Neural progenitor cell (in vitro differentiated cells): Measurements from ENCODE around the gene EXD2. TPM values are rescaled to one million over a fixed set of nuclear protein-coding genes. Genes with fewer than 3 reads are reported as not detected.

Experiments
- DNase-seq: peaks from one replicate; pipeline ENCODE4 v3.0.0-alpha.2; 2016; ENCODE audit warnings: low spot score
- H2AFZ ChIP-seq: fragments of 200-600 bp; sonication (generic); replicated peaks from 2 replicates; pipeline ENCODE4 v1.6.1; 2016; ENCODE audit warnings: antibody characterized with exemption
- H3F3A ChIP-seq: fragments of 200-600 bp; sonication (generic); 2 replicates; pipeline ENCODE4 v1.6.1; 2016; ENCODE audit warnings: antibody characterized with exemption, low read depth
- H3K27ac ChIP-seq: fragments of 200-600 bp; sonication (generic); 2 replicates; pipeline ENCODE4 v1.5.1; 2016; ENCODE audit warnings: mild to moderate bottlenecking
- H3K27me3 ChIP-seq: fragments of 200-600 bp; sonication (generic); 2 replicates; pipeline ENCODE4 v1.6.1; 2016; ENCODE audit warnings: mild to moderate bottlenecking, moderate library complexity
- H3K36me3 ChIP-seq: fragments of 200-600 bp; sonication (generic); 2 replicates; pipeline ENCODE4 v1.5.1; 2016
- H3K4me1 ChIP-seq: fragments of 200-600 bp; sonication (generic); 2 replicates; pipeline ENCODE4 v1.6.1; 2016; ENCODE audit warnings: mixed run types
- H3K4me2 ChIP-seq: fragments of 200-600 bp; sonication (generic); 2 replicates; pipeline ENCODE4 v1.6.1; 2016
- H3K4me3 ChIP-seq: fragments of 200-600 bp; sonication (generic); 2 replicates; pipeline ENCODE4 v1.5.1; 2016
- H3K79me2 ChIP-seq: fragments of 200-600 bp; sonication (generic); 2 replicates; pipeline ENCODE4 v1.6.1; 2016; ENCODE audit warnings: low read depth
- H3K9ac ChIP-seq: fragments of 200-600 bp; sonication (generic); 2 replicates; pipeline ENCODE4 v1.6.1; 2016
- H3K9me3 ChIP-seq: fragments of 200-600 bp; sonication (generic); 2 replicates; pipeline ENCODE4 v1.5.1; 2016; ENCODE audit warnings: low read depth
- H4K20me1 ChIP-seq: fragments of 200-600 bp; sonication (generic); 2 replicates; pipeline ENCODE4 v1.6.1; 2016; ENCODE audit warnings: low read depth
- H3K27ac Mint-ChIP-seq: 3 replicates; pipeline ENCODE4 v1.8.0; 2021; ENCODE audit warnings: mixed read lengths
- H3K27me3 Mint-ChIP-seq: 2 replicates; pipeline ENCODE4 v1.8.0; 2022; ENCODE audit warnings: low read depth, mild to moderate bottlenecking, inconsistent platforms, moderate library complexity, mixed read lengths; ENCODE audit not compliant: insufficient read depth
- H3K36me3 Mint-ChIP-seq: 3 replicates; pipeline ENCODE4 v1.8.0; 2021; ENCODE audit warnings: mixed read lengths
- H3K4me1 Mint-ChIP-seq: 3 replicates; pipeline ENCODE4 v1.8.0; 2021; ENCODE audit warnings: mixed read lengths
- H3K4me3 Mint-ChIP-seq: 3 replicates; pipeline ENCODE4 v1.8.0; 2021; ENCODE audit warnings: mild to moderate bottlenecking, moderate library complexity, mixed read lengths
- H3K9me3 Mint-ChIP-seq: 3 replicates; pipeline ENCODE4 v1.8.0; 2020; ENCODE audit warnings: mixed read lengths
- EZH2 ChIP-seq: fragments of 200-600 bp; sonication (generic); IDR thresholded peaks from 2 replicates; pipeline ENCODE4 v1.6.1; 2017; ENCODE audit warnings: antibody characterized with exemption, mild to moderate bottlenecking, moderate library complexity
- EZH2phosphoT487 ChIP-seq: fragments of 200-600 bp; sonication (generic); IDR thresholded peaks from 2 replicates; pipeline ENCODE4 v1.6.1; 2017; ENCODE audit warnings: antibody characterized with exemption
- total RNA-seq: library from RNA; depleted of rRNA; stranded (reverse); fragments of >200 nt; gene quantifications from 2 replicates; pipeline ENCODE4 v1.2.3, GENCODE V29; 2015; ENCODE audit warnings: low replicate concordance
- TF ChIP-seq, protein P1 (sequence below): fragments of 200-600 bp; sonication (generic); IDR thresholded peaks from 2 replicates; pipeline ENCODE4 v1.5.1; 2017; ENCODE audit warnings: antibody characterized with exemption, mild to moderate bottlenecking

EXD2 gene
- total RNA-seq, 1 donor from 2014 or later: 23.2 TPM

DNA sequence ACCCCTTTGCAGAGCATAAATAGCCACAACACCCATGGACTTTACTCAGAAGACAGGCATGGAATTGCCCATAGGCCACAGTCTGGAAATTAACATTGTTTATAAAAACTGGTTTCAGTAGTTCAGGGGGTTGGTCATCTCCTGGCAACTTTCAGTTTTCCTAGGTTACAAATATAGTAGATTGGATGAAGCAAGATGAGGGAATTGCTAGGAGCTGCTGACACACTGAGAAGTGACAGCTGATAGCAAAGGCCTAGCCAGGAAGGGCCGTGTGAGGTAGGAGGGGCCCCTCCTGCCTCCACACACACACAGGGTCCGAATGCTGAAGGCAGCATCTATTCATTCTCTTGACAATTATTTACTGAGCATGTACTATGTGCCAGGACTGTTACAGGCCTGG is 76.9 kb downstream of the EXD2 start:
- Histone ChIP-seq H3K79me2 (no peaks in the 10 kb centered on the region), H3K4me3 (no peak overlapping the region), H3F3A (peaks cover 1% of the 10 kb centered on the region), H3K9me3 (no peaks in the 10 kb centered on the region), H4K20me1 (no peaks in the 10 kb centered on the region), H3K4me1 (peaks cover 6% of the 10 kb centered on the region), H3K4me2 (no peak overlapping the region), H3K9ac (no peak overlapping the region), H2AFZ (no peak overlapping the region), H3K27ac (no peak overlapping the region), H3K36me3 (no peaks in the 10 kb centered on the region), H3K27me3 (no peaks in the 10 kb centered on the region)
- Mint-ChIP-seq H3K36me3 (no peaks in the 10 kb centered on the region), H3K4me1 (peaks cover 12% of the 10 kb centered on the region), H3K27me3 (peaks cover 2% of the 10 kb centered on the region), H3K9me3 (no peaks in the 10 kb centered on the region), H3K27ac (no peak overlapping the region), H3K4me3 (no peak overlapping the region)
- no peak for DNase-seq
- TF ChIP-seq, protein P1, sequence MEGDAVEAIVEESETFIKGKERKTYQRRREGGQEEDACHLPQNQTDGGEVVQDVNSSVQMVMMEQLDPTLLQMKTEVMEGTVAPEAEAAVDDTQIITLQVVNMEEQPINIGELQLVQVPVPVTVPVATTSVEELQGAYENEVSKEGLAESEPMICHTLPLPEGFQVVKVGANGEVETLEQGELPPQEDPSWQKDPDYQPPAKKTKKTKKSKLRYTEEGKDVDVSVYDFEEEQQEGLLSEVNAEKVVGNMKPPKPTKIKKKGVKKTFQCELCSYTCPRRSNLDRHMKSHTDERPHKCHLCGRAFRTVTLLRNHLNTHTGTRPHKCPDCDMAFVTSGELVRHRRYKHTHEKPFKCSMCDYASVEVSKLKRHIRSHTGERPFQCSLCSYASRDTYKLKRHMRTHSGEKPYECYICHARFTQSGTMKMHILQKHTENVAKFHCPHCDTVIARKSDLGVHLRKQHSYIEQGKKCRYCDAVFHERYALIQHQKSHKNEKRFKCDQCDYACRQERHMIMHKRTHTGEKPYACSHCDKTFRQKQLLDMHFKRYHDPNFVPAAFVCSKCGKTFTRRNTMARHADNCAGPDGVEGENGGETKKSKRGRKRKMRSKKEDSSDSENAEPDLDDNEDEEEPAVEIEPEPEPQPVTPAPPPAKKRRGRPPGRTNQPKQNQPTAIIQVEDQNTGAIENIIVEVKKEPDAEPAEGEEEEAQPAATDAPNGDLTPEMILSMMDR: no peak
- no peak for TF ChIP-seq EZH2phosphoT487
- no peak for TF ChIP-seq EZH2

DNA sequence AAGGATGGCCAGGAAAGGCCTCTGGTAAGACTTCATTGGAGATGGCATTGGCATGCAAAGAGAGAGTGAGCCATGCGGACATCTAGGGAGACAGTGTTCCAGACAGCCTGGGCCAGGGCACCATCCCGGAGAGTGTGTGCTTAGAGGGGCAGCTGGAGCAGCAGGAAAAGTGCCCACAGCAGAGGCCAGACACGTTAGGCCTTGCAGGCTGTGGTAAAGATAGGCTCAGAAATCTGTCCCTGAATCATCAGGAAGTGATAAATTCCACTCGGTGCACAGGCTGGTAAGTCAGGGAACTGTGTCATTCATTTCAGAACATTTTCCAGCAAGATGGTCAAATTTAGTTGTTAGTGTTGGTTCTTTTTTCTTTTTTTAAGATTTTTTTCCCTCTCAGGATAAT is 77.5 kb downstream of the EXD2 start:
- Histone ChIP-seq H3K36me3 (no peaks in the 10 kb centered on the region), H3K4me3 (no peak overlapping the region), H3K27ac (no peak overlapping the region), H3F3A (peaks cover 4% of the 10 kb centered on the region), H3K4me1 (peaks cover 10% of the 10 kb centered on the region), H4K20me1 (no peaks in the 10 kb centered on the region), H3K9me3 (no peaks in the 10 kb centered on the region), H3K79me2 (no peaks in the 10 kb centered on the region), H2AFZ (no peak overlapping the region), H3K4me2 (no peak overlapping the region), H3K27me3 (no peaks in the 10 kb centered on the region), H3K9ac (no peak overlapping the region)
- Mint-ChIP-seq H3K4me3 (no peak overlapping the region), H3K9me3 (no peaks in the 10 kb centered on the region), H3K36me3 (no peaks in the 10 kb centered on the region), H3K4me1 (peaks cover 13% of the 10 kb centered on the region), H3K27ac (no peak overlapping the region), H3K27me3 (peaks cover 4% of the 10 kb centered on the region)
- TF ChIP-seq EZH2phosphoT487 (no peak), EZH2 (no peak)
- TF ChIP-seq, protein P1: no peak
- no peak for DNase-seq

DNA sequence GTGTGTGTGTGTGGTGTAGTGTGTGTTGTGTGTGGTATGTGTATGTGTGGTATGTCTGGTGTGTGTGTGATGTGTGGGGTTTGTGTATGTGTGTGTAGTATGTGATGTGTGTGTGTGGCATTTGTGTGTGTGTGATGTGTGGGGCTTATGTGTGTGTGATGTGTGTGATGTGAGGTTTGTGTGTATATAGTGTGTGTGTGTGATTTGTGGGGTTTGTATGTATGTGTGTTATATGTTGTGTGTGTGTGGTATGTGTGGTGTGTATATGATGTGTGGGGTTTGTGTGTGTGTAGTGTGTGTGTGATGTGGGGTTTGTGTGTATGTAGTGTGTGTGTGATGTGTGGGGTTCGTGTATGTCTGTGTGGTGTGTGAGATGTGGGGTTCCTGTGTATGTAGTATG is 78.1 kb downstream of the EXD2 start:
- no peak for DNase-seq
- no peaks in the 10 kb centered on the region for H3K9me3 ChIP-seq
- Mint-ChIP-seq H3K27me3 (peaks cover 4% of the 10 kb centered on the region), H3K4me3 (no peak overlapping the region), H3K4me1 (peaks cover 14% of the 10 kb centered on the region), H3K36me3 (no peaks in the 10 kb centered on the region), H3K9me3 (no peaks in the 10 kb centered on the region), H3K27ac (no peak overlapping the region)
- TF ChIP-seq EZH2 (no peak), EZH2phosphoT487 (no peak)
- TF ChIP-seq, protein P1: no peak
- no peaks in the 10 kb centered on the region for H3K79me2 ChIP-seq
- H3K4me1 ChIP-seq: peaks cover 10% of the 10 kb centered on the region
- no peak overlapping the region for H3K9ac ChIP-seq
- H3F3A ChIP-seq: peaks cover 4% of the 10 kb centered on the region
- no peaks in the 10 kb centered on the region for H3K36me3 ChIP-seq
- H2AFZ ChIP-seq: no peak overlapping the region
- H3K4me3 ChIP-seq: no peak overlapping the region
- H3K27me3 ChIP-seq: peaks cover 2% of the 10 kb centered on the region
- no peaks in the 10 kb centered on the region for H4K20me1 ChIP-seq
- H3K27ac ChIP-seq: no peak overlapping the region
- H3K4me2 ChIP-seq: no peak overlapping the region
